NCI-H1417 (cell line): ENCODE results near the gene RSPH1.
"Not testable (repeated sequence)": the region's sequence is repeated elsewhere in the genome, so short reads cannot be mapped to it uniquely, and the experiment has no call there.

ENCODE experiments used
- DNase-seq, 3 experiments: peaks; one replicate each; lab custom pipeline; 2025; lab: John Stamatoyannopoulos, UW

Gene RSPH1

DNA sequence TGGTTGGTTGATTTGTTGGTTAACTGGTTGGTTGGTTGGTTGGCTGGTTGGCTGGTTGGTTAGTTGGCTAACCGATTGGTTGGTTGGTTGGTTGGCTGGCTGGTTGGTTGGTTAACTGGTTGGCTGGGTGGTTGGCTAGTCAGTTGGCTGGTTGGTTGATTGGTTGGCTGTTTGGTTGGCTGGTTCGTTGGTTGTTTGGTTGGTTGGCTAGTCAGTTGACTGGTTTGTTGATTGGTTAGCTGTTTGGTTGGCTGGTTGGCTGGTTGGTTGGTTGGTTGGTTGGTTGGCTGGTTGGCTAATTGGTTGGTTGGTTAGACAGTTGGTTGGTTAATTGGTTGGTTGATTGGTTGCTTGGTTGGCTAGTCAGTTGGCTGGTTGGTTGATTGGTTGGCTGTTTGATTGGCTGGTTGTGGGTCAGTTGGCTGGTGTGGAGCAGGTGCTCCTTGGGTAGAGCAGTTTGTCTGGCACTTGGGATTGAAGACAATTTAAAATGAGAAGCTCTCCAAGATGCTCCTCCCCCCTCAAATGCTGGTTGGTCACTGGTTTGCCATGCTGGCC, 6.9 kb downstream of the RSPH1 start:
- DNase-seq: no peak

DNA sequence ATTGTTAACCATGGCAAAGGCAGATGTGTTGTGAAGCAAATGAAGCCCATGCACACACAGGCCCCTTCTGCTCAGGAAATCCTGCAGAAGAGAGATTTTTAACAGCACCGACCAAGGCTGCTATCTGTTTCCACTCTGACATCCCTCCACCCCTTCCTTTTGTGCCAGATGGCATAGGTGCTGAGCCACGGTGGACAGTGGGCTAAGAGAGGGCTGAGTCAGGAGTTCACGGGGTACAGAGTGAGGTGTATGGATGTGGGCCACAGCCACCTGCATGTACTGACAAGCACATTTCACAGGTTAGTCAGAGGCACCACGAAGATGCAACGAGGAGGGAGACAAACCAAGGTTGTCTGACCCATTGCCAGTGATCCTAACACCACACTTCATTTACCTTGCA, 9.5 kb downstream of the RSPH1 start:
- DNase-seq: no peak

DNA sequence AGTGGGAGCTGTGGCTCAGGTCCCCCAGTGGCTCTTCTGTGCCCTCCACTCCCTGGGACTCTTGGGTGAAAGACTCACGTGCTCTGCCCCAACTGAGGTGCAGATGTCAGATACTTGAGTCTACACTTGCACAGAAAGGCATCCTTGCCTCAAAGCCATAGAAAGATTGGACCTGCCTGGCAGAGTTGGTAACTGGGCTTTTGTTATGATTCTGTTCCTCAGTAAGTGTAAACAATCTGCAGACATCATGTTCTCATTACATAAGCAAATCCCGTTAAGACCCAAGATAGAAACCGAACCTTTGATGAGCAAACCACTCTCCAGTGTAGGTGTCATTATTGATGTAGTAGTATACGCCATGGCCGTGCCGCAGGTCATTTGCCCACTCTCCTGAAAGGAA, 10.0 kb downstream of the RSPH1 start:
- no peak for DNase-seq

GRCh38 chr21:42484966-42485365, 11.1 kb downstream of the RSPH1 start:
- DNase-seq: no peak

DNA sequence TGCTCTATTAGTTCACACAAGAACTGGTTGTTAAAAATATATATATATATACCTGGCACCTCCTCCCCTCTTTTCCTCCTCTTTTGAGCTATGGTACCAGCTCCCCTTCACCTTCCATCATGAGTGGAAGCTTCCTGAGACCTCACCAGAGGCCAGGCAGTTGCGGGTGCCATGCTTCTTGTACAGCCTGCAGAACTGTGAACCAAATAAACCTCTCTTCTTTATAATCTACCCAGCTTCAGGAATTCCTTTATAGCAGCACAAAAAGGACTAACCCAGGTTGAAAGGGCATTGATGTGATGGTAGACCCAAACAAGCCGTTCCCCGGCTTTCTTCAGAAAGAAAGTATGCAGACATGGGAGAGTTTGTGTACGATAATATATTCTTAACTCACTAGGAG, 14.9 kb downstream of the RSPH1 start:
- DNase-seq: no peak

GRCh38 chr21:42480736-42481135, 15.3 kb downstream of the RSPH1 start:
- no peak for DNase-seq

GRCh38 chr21:42479582-42479981, 16.4 kb downstream of the RSPH1 start:
- DNase-seq: no peak

DNA sequence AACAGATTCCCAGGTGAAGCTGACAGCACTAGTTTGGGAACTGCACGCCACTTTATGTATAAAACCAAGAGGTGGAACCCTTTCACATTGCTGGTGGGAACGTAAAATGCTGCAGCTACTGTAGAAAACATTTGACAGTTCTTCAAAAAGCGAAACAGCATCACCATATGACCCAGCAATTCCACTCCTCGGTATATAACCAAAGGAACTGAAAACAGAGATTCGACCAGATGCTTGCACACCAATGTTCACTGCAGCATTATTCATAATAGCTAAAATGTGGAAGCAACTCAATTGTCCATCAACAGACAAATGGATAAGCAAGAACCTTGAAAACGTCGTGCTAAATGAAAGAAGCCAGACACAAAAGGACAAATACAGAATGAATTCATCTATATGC, 17.5 kb downstream of the RSPH1 start:
- DNase-seq: no peak

GRCh38 chr21:42476388-42477331, 19.4 kb downstream of the RSPH1 start:
- no peak for DNase-seq

DNA sequence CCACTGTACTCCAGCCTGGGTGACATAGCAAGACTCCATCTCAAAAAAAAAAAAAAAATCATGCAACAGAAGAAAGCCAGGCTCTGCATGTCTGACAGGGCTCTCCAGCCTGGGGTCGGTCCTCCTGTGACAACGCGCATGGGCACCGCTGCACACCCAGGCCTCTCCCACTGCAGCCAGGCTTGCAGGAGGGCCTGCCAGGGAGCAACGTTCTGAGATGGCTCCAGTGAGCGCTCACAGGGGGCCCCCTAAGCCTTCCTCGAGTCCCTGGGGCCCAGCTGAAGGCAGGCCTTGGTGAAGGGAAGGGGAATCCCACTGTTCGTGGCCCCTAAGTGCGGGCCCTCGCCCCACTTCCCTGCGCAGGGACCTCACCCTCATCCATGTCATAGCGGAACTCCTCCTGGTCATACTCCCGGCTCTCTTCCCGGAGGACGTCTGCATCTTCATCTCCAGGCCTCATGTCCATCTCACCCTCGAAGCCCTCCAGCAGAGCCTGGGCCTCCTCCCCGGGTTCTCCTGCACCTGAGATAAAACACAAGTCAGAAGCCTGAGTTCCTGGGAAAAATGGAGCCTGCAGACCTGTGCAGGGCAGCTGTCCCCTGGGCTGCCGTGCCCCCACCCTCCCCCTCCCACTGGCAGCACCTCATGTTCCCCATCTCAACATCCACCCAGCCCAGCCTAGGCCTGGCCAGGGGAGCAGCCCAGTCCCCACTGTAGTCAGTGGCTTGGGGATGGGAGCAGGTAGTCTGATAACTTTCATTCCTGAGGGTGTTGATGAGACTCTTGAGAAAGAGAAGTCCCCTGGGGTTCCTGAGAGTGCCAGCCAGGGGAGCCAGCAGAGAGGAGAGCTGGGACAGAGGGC, 20.3 kb downstream of the RSPH1 start:
- no peak for DNase-seq

- DNase-seq: no peak
Observed at GRCh38 chr21:42475036-42475435, 21.0 kb downstream of the RSPH1 start.

GRCh38 chr21:42474043-42474831, 21.8 kb downstream of the RSPH1 start:
- peak in 2 of 3 experiments; percentile 38 for DNase-seq

GRCh38 chr21:42473498-42474042, 22.5 kb downstream of the RSPH1 start:
- no peak for DNase-seq

DNA sequence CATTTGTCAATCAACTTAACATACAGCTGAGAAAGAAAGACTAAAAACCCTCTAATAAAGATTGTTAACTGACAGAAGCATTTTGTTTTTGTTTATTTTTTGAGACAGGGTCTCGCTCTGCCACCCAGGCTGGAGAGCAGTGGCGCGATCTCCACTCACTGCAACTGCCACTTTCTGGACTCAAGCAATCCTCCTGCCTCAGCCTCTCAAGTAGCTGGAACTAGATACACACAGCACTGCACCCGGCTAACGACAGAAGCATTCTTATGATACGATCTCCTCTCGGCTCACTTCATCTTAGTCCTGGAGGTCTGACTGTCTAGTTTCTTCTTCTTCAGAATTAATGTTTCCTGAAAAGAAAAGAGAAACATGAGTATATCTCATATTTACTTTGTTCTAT, 23.5 kb downstream of the RSPH1 start:
- DNase-seq: no peak

DNA sequence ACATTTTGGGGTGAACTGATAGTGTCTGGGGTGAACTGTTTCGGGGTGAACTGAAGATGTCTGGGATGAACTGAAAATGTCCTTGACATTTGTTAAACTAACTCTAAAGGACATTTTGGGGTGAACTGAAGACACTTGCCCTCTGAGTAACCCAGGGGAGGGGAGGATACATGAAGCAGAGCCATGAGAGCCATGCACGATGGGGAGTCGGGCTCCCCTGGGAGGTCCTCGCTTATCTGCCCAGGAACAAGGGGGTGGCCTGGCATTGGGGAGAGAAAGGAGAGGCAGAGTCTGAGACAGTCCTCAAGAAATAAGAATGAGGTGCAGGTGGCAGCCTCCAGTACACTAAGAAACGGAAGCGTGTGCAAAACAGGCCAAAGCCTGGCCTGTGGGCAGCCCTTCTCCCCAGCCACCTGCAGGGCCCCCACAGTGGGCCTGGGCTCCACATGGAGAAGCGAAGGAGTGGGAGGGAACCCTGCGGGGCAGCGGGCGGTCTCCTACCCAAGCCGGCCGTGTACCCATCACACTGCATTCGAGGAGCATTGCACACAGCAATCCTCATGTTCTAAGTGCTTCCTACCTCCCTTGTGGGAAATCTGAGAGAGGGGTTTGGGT, 24.2 kb downstream of the RSPH1 start:
- no peak for DNase-seq

GRCh38 chr21:42471206-42471605, 24.8 kb downstream of the RSPH1 start:
- no peak for DNase-seq

DNA sequence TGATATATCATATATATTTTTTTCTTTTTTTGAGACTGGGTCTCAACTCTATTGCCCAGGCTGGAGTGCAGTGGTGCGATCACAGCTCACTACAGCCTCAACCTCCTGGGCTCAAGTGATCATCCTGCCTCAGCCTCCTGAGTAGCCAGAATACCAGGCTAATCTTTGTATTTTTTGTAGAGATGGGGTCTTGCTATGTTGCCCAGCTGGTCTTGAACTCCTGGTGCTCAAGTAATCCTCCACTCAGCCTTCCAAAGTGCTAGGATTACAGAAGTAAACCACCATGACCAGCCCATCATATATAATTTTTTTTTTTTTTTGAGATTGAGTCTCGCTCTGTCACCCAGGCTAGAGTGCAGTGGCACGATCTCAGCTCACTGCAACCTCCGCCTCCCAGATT, 26.3 kb downstream of the RSPH1 start:
- DNase-seq: not testable (repeated sequence)

- DNase-seq: no peak
Observed at GRCh38 chr21:42469272-42469671, 26.8 kb downstream of the RSPH1 start.

GRCh38 chr21:42468491-42469131, 27.4 kb downstream of the RSPH1 start:
- DNase-seq: no peak

DNA sequence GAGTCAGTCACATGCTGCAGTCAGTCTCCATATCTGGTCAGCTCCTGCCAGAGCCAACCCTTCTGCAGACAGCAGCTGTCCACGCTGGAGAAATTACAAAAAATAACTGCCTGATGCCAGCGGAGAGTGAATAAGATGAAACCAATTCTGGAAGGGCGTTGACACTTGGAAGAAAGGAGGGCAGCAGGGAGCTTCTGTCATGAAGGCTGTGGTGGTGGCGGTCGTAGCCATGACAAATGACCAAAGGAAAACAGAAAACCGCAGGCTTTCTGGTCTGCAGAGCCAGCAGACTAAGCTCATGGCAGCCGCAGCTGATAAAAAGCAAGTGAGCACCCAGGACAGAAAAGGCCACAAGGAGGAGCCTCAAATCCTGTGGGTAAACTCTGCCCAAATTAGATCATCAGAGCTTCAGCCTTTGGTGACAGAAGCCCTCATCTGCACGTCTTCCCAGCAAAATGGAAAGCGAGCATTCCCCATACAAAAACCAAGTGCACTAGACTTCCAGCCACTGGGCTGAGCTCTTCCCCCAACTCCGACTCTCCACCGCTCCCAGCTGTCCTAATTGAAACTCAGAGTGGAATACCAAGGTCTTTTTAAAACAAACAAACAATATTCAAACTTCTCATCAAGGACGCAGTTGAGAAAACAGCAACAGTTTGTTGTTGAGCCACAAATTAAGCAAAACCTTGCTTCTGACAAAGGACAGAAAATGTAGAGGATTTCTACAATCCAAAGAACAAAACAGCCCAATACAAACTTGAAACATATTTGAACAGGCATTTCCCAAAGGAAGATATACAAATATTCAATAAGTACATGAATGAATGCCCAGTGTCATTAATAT, 28.7 kb downstream of the RSPH1 start:
- peak in 2 of 3 experiments; percentile 44 for DNase-seq
